ENCODE results near the gene SMIM13.

SMIM13 gene

GRCh38 chr6:11096109-11096508 lies 2.5 kb downstream of the SMIM13 start:
- peak overlapping the region; percentile 89 for H3K4me2 ChIP-seq (ENCODE audit: low read length)
- TF ChIP-seq CTCF (IDR thresholded peaks at IDR 0.05; ENCODE audit: low read depth, low read length, poor library complexity, severe bottlenecking): no peak
- no peak for TF ChIP-seq EZH2phosphoT487 (IDR thresholded peaks at IDR 0.05; ENCODE audit: borderline replicate concordance, low read length)
- peaks cover 10% of the 10 kb centered on the region for H3K36me3 ChIP-seq (ENCODE audit: control insufficient read depth, low read length)
- H3F3A ChIP-seq (ENCODE audit: control insufficient read depth, insufficient read depth): no peaks in the 10 kb centered on the region
- H3K9me2 ChIP-seq (replicated peaks; ENCODE audit: control insufficient read depth, low read length): no peaks in the 10 kb centered on the region
- no peaks in the 10 kb centered on the region for H4K20me1 ChIP-seq (ENCODE audit: control insufficient read depth, insufficient read depth, low read depth, low read length)
- H3K79me2 ChIP-seq (ENCODE audit: control insufficient read depth, low read length): peaks cover 70% of the 10 kb centered on the region
- H3K4me3 ChIP-seq (ENCODE audit: low read length): peak overlapping the region; percentile 96
- H3K9me3 ChIP-seq (ENCODE audit: control insufficient read depth, insufficient read depth, low read length): no peaks in the 10 kb centered on the region
- H3K4me1 ChIP-seq (ENCODE audit: control insufficient read depth, low read length): peaks cover 31% of the 10 kb centered on the region
- no peaks in the 10 kb centered on the region for H3K27me3 ChIP-seq (ENCODE audit: control insufficient read depth, low read length)
- no peak overlapping the region for H3K27ac ChIP-seq (ENCODE audit: low read depth, low read length)

GRCh38 chr6:11097476-11097875 lies 3.8 kb downstream of the SMIM13 start:
- Histone ChIP-seq H4K20me1 (ENCODE audit: control insufficient read depth, insufficient read depth, low read depth, low read length) (no peaks in the 10 kb centered on the region), H3K27me3 (ENCODE audit: control insufficient read depth, low read length) (no peaks in the 10 kb centered on the region), H3K9me3 (ENCODE audit: control insufficient read depth, insufficient read depth, low read length) (no peaks in the 10 kb centered on the region), H3K4me3 (ENCODE audit: low read length) (no peak overlapping the region), H3F3A (ENCODE audit: control insufficient read depth, insufficient read depth) (no peaks in the 10 kb centered on the region), H3K4me2 (ENCODE audit: low read length) (no peak overlapping the region), H3K36me3 (ENCODE audit: control insufficient read depth, low read length) (peaks cover 13% of the 10 kb centered on the region), H3K79me2 (ENCODE audit: control insufficient read depth, low read length) (peaks cover 84% of the 10 kb centered on the region), H3K4me1 (ENCODE audit: control insufficient read depth, low read length) (peaks cover 17% of the 10 kb centered on the region), H3K9me2 (replicated peaks; ENCODE audit: control insufficient read depth, low read length) (no peaks in the 10 kb centered on the region), H3K27ac (ENCODE audit: low read depth, low read length) (no peak overlapping the region)
- TF ChIP-seq EZH2phosphoT487 (IDR thresholded peaks at IDR 0.05; ENCODE audit: borderline replicate concordance, low read length) (no peak), CTCF (IDR thresholded peaks at IDR 0.05; ENCODE audit: low read depth, low read length, poor library complexity, severe bottlenecking) (no peak)

- no peaks in the 10 kb centered on the region for H3K9me3 ChIP-seq (ENCODE audit: control insufficient read depth, insufficient read depth, low read length)
- no peaks in the 10 kb centered on the region for H3F3A ChIP-seq (ENCODE audit: control insufficient read depth, insufficient read depth)
- no peak overlapping the region for H3K4me3 ChIP-seq (ENCODE audit: low read length)
- H3K27ac ChIP-seq (ENCODE audit: low read depth, low read length): no peak overlapping the region
- TF ChIP-seq CTCF (IDR thresholded peaks at IDR 0.05; ENCODE audit: low read depth, low read length, poor library complexity, severe bottlenecking) (no peak), EZH2phosphoT487 (IDR thresholded peaks at IDR 0.05; ENCODE audit: borderline replicate concordance, low read length) (no peak)
- no peaks in the 10 kb centered on the region for H3K27me3 ChIP-seq (ENCODE audit: control insufficient read depth, low read length)
- H3K79me2 ChIP-seq (ENCODE audit: control insufficient read depth, low read length): peaks cover 89% of the 10 kb centered on the region
- no peaks in the 10 kb centered on the region for H4K20me1 ChIP-seq (ENCODE audit: control insufficient read depth, insufficient read depth, low read depth, low read length)
- H3K36me3 ChIP-seq (ENCODE audit: control insufficient read depth, low read length): peaks cover 13% of the 10 kb centered on the region
- peaks cover 12% of the 10 kb centered on the region for H3K4me1 ChIP-seq (ENCODE audit: control insufficient read depth, low read length)
- no peak overlapping the region for H3K4me2 ChIP-seq (ENCODE audit: low read length)
- no peaks in the 10 kb centered on the region for H3K9me2 ChIP-seq (replicated peaks; ENCODE audit: control insufficient read depth, low read length)
Measured at GRCh38 chr6:11098004-11098403, 4.4 kb downstream of the SMIM13 start.

Measured in DOHH2 (cell line).